Gastrocnemius medialis (tissue), 4 donors: ENCODE results near the gene SMIM10L1. TPM values are rescaled to one million over a fixed set of nuclear protein-coding genes. Genes with fewer than 3 reads are reported as not detected.

Experiments
- ATAC-seq, 2 donors: fragments of 150-250 bp; one replicate each; pipeline ENCODE4 v1.9.1; 2016
- DNase-seq, 2 donors: peaks; one replicate each; pipeline ENCODE4 v3.0.0-alpha.2; 2019
- H3K27ac ChIP-seq, 4 donors: fragments of 200-600 bp; sonication (generic); 1 replicate in 1 of 4; 2 replicates in 3 of 4; pipeline ENCODE4 v1.5.1; 2016 to 2018; ENCODE audit warnings: mild to moderate bottlenecking in 2 of 4, moderate library complexity in 1 of 4
- H3K27me3 ChIP-seq, 3 donors: fragments of 200-600 bp; sonication (generic) in 2 of 3; 1 replicate in 1 of 3; 2 replicates in 2 of 3; pipeline versions ENCODE4 v1.5.1 to v1.6.0; 2016 to 2019; ENCODE audit warnings: mild to moderate bottlenecking in 1 of 3, moderate library complexity in 1 of 3
- H3K36me3 ChIP-seq, 2 donors: fragments of 200-600 bp; sonication (generic) in 1 of 2; one replicate each; pipeline ENCODE4 v1.5.1; 2017 to 2018
- H3K4me1 ChIP-seq, 2 donors: fragments of 200-600 bp; sonication (generic) in 1 of 2; one replicate each; pipeline ENCODE4 v1.5.1; 2016 to 2017; ENCODE audit warnings: mild to moderate bottlenecking in 2 of 2
- H3K4me3 ChIP-seq, 4 donors: fragments of 200-600 bp; sonication (generic) in 3 of 4; 1 replicate in 1 of 4; 2 replicates in 3 of 4; pipeline ENCODE4 v1.5.1; 2016 to 2019; ENCODE audit warnings: mild to moderate bottlenecking in 2 of 4
- H3K9me3 ChIP-seq, 3 donors: fragments of 200-600 bp; sonication (generic) in 2 of 3; 1 replicate in 1 of 3; 2 replicates in 2 of 3; pipeline ENCODE4 v1.5.1; 2016 to 2019
- CTCF ChIP-seq, 5 experiments: fragments of 450-650 bp in 3 of 5; fragments of 200-600 bp in 2 of 5; sonication (generic) in 2 of 5; IDR thresholded peaks in 4 of 5; conservative IDR thresholded peaks in 1 of 5; 1 replicate in 4 of 5; 2 replicates in 1 of 5; pipeline ENCODE4 v1.5.1; 2016 to 2019; ENCODE audit warnings: antibody characterized with exemption in 5 of 5, mild to moderate bottlenecking in 3 of 5, moderate library complexity in 3 of 5
- POLR2A ChIP-seq, 2 donors: fragments of 450-650 bp; IDR thresholded peaks; one replicate each; pipeline ENCODE4 v1.6.1; 2017; ENCODE audit warnings: antibody characterized with exemption in 2 of 2, mild to moderate bottlenecking in 2 of 2, moderate library complexity in 2 of 2
- in situ Hi-C, 4 donors: fragments of 200-750 bp; cut with MboI; loops; one replicate each; pipeline versions ENCODE4 v1.15.0 to v1.8.0; 2017; ENCODE audit warnings: low sequenced_read_pairs in 4 of 4
- intact Hi-C: fragments of 100-400 bp; cut with DNase I; formaldehyde crosslinking; loops from one replicate; pipeline ENCODE4 v1.15.1; 2023; ENCODE audit warnings: low total_unique reads
- total RNA-seq, 4 donors: library from RNA; depleted of rRNA; stranded (reverse); fragments of >200 nt; gene quantifications; one replicate each; pipeline versions ENCODE4 v1.1.0 to v1.2.3, GENCODE V29; 2016

SMIM10L1 gene
- total RNA-seq, 4 donors from 2014 or later, result 13.4 to 20.7 (median 16.2) TPM

- Histone ChIP-seq H3K27ac (no peak overlapping the region), H3K27me3 (no peaks in the 10 kb centered on the region), H3K4me3 (no peak overlapping the region), H3K36me3 (no peaks in the 10 kb centered on the region), H3K4me1 (peaks cover 2 to 7% of the 10 kb centered on the region in 2 donors), H3K9me3 (no peaks in the 10 kb centered on the region)
- intact Hi-C loops, result no loop called here
- in situ Hi-C loops, result no loop called here
- DNase-seq (no peak), ATAC-seq (no peak)
- TF ChIP-seq CTCF (IDR thresholded peaks at IDR 0.05 in 4 of 5, conservative IDR thresholded peaks at IDR 0.05 in 1 of 5) (no peak), POLR2A (IDR thresholded peaks at IDR 0.05) (no peak)
Observed at GRCh38 chr12:11147420-11147819, 23.6 kb upstream of the SMIM10L1 start.

- intact Hi-C loops (no loop called here), in situ Hi-C loops (no loop called here)
- Histone ChIP-seq H3K27me3 (no peaks in the 10 kb centered on the region), H3K27ac (no peak overlapping the region), H3K4me1 (peaks cover 12 to 13% of the 10 kb centered on the region in 2 donors), H3K9me3 (no peaks in the 10 kb centered on the region), H3K36me3 (no peaks in the 10 kb centered on the region), H3K4me3 (no peak overlapping the region)
- DNase-seq, result no peak
- TF ChIP-seq POLR2A (IDR thresholded peaks at IDR 0.05) (no peak), CTCF (IDR thresholded peaks at IDR 0.05 in 4 of 5, conservative IDR thresholded peaks at IDR 0.05 in 1 of 5) (no peak)
- no peak for ATAC-seq
Observed at GRCh38 chr12:11150832-11151231, 20.2 kb upstream of the SMIM10L1 start.

- Histone ChIP-seq H3K27me3 (no peaks in the 10 kb centered on the region), H3K27ac (no peak overlapping the region), H3K9me3 (no peaks in the 10 kb centered on the region), H3K36me3 (no peaks in the 10 kb centered on the region), H3K4me1 (peaks cover 17 to 18% of the 10 kb centered on the region in 2 donors), H3K4me3 (no peak overlapping the region)
- intact Hi-C loops, result no loop called here
- in situ Hi-C loops, result no loop called here
- ATAC-seq, result no peak
- TF ChIP-seq POLR2A (IDR thresholded peaks at IDR 0.05) (no peak), CTCF (IDR thresholded peaks at IDR 0.05 in 4 of 5, conservative IDR thresholded peaks at IDR 0.05 in 1 of 5) (no peak)
- DNase-seq, result no peak
Observed at GRCh38 chr12:11152725-11153124, 18.3 kb upstream of the SMIM10L1 start.

DNA sequence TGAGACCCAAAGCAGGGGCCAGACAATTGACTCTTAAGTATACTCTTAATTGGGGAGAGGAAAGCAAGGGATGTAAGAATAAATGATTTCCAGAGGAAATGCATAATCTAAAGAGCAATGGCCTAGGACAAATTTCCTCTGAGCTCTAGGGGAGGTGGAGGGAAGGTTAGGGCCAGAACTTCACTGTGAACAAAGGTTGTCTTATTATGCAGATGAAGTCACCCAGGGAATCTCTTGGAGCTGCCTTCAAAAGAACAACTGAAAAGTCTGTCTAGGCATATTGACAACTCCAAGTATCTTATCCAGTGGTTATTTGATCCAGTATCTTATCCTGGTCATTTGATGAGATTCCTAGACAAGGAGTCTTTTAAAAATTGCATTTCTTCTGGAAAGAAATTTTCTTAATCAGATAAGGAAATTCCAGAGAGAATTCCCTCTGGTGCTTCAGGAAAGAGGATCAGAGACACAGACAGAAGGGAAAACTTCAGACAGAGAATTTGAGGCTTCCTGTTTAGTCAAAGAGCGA lies 16.5 kb upstream of the SMIM10L1 start:
- no peak for DNase-seq
- intact Hi-C loops, result no loop called here

More for the DNA sequence above, 16.5 kb upstream of the SMIM10L1 start:
- no peaks in the 10 kb centered on the region for H3K9me3 ChIP-seq
- in situ Hi-C loops, result no loop called here
- peaks cover 30 to 32% of the 10 kb centered on the region in 2 donors for H3K4me1 ChIP-seq
- no peak overlapping the region for H3K27ac ChIP-seq
- no peaks in the 10 kb centered on the region for H3K36me3 ChIP-seq
- no peaks in the 10 kb centered on the region for H3K27me3 ChIP-seq
- ATAC-seq, result no peak
- TF ChIP-seq CTCF (IDR thresholded peaks at IDR 0.05 in 4 of 5, conservative IDR thresholded peaks at IDR 0.05 in 1 of 5), result no peak
- no peak for TF ChIP-seq POLR2A (IDR thresholded peaks at IDR 0.05)
- no peak overlapping the region for H3K4me3 ChIP-seq
